Liver (tissue), 9 donors: ENCODE data around the gene LHPP. TPM values are rescaled to one million over a fixed set of nuclear protein-coding genes. Genes with fewer than 3 reads are reported as not detected.

ENCODE experiments used
- DNase-seq: peaks from one replicate; pipeline ENCODE4 v3.0.0-alpha.2; 2017; ENCODE audit warnings: low spot score
- H3K27ac ChIP-seq, 2 donors: one replicate each; pipeline ENCODE4 v1.7.0; 2013; ENCODE audit warnings: inconsistent platforms in 2 of 2, low read length in 2 of 2, control low read depth in 1 of 2, low read depth in 1 of 2, mild to moderate bottlenecking in 1 of 2
- H3K27me3 ChIP-seq, 4 donors: one replicate each; pipeline versions ENCODE4 v1.6.1 to v1.7.0; 2013; ENCODE audit warnings: low read length in 3 of 4, inconsistent platforms in 1 of 4, mild to moderate bottlenecking in 1 of 4, moderate library complexity in 1 of 4; ENCODE audit not compliant: control insufficient read depth in 4 of 4, insufficient read depth in 4 of 4
- H3K36me3 ChIP-seq, 4 donors: one replicate each; pipeline versions ENCODE4 v1.6.1 to v1.7.0; 2013; ENCODE audit warnings: low read length in 3 of 4, mild to moderate bottlenecking in 3 of 4, low read depth in 1 of 4, moderate library complexity in 1 of 4; ENCODE audit not compliant: control insufficient read depth in 4 of 4, insufficient read depth in 3 of 4
- H3K4me1 ChIP-seq, 4 donors: one replicate each; pipeline versions ENCODE4 v1.6.1 to v1.7.0; 2013; ENCODE audit warnings: low read length in 3 of 4, mild to moderate bottlenecking in 3 of 4, moderate library complexity in 1 of 4; ENCODE audit not compliant: control insufficient read depth in 4 of 4, insufficient read depth in 4 of 4
- H3K4me3 ChIP-seq, 3 donors: one replicate each; pipeline versions ENCODE4 v1.6.1 to v1.7.0; 2013; ENCODE audit warnings: low read length in 3 of 3, control low read depth in 1 of 3, low read depth in 1 of 3, mild to moderate bottlenecking in 1 of 3
- H3K9ac ChIP-seq, 2 donors: one replicate each; pipeline ENCODE4 v1.7.0; 2013; ENCODE audit warnings: low read length in 2 of 2, mild to moderate bottlenecking in 2 of 2, moderate library complexity in 2 of 2, control low read depth in 1 of 2, low read depth in 1 of 2
- H3K9me3 ChIP-seq, 4 donors: one replicate each; pipeline versions ENCODE4 v1.6.1 to v1.7.0; 2013; ENCODE audit warnings: low read length in 3 of 4; ENCODE audit not compliant: control insufficient read depth in 4 of 4
- ATF3 ChIP-seq: IDR thresholded peaks from 2 replicates; pipeline ENCODE4 v1.6.1; 2016; ENCODE audit warnings: antibody characterized with exemption
- FOXA1 ChIP-seq: IDR thresholded peaks from 2 replicates; pipeline ENCODE4 v1.6.1; 2016; ENCODE audit warnings: antibody characterized with exemption
- HNF4A ChIP-seq, 2 donors: conservative IDR thresholded peaks; 2 replicates each; pipeline ENCODE4 v1.6.1; 2016; ENCODE audit warnings: antibody characterized with exemption in 2 of 2, mild to moderate bottlenecking in 2 of 2
- RAD21 ChIP-seq, 2 donors: IDR thresholded peaks; 2 replicates each; pipeline ENCODE4 v1.6.1; 2016; ENCODE audit warnings: antibody characterized with exemption in 2 of 2, mild to moderate bottlenecking in 2 of 2
- REST ChIP-seq: IDR thresholded peaks from 2 replicates; pipeline ENCODE4 v1.6.1; 2016; ENCODE audit warnings: antibody characterized with exemption, mild to moderate bottlenecking
- RXRA ChIP-seq, 2 donors: IDR thresholded peaks; 2 replicates each; pipeline ENCODE4 v1.6.1; 2017 to 2018; ENCODE audit warnings: antibody characterized with exemption in 2 of 2, mild to moderate bottlenecking in 1 of 2
- SP1 ChIP-seq: IDR thresholded peaks from 2 replicates; pipeline ENCODE4 v1.6.1; 2018; ENCODE audit warnings: antibody characterized with exemption, mild to moderate bottlenecking
- TAF1 ChIP-seq: conservative IDR thresholded peaks from 2 replicates; pipeline ENCODE4 v1.6.1; 2016; ENCODE audit warnings: antibody characterized with exemption, mild to moderate bottlenecking
- ZBTB33 ChIP-seq: IDR thresholded peaks from 2 replicates; pipeline ENCODE4 v1.6.1; 2016; ENCODE audit warnings: antibody characterized with exemption
- WGBS: extraction: QIAGEN DNeasy Blood & Tissue Kit; methylation state at CpG from one replicate; pipeline ENCODE4 v1.1.7; 2013; 5-methylcytosine and 5-hydroxymethylcytosine counted together
- polyA plus RNA-seq, 2 donors: library from polyadenylated mRNA; stranded (reverse) in 1 of 2; unstranded in 1 of 2; fragments of 200-250 nt in 1 of 2; fragments of >200 nt in 1 of 2; fragmentation: Nextera tagmentation in 1 of 2; extraction: Ambion mirVana in 1 of 2; gene quantifications; one replicate each; pipeline versions ENCODE4 v1.2.1 to v1.2.3, GENCODE V29; 2013 to 2015
- total RNA-seq, 2 donors: library from RNA; depleted of rRNA; stranded (reverse); fragments of >200 nt; gene quantifications; one replicate each; pipeline ENCODE4 v1.2.3, GENCODE V29; 2014
- donor health status: healthy.
- donor health status: healthy.
- donor health status: healthy.
- donor health status: healthy.
- donor health status: healthy.

LHPP gene
- total and polyA plus RNA-seq, 4 donors = 15.9 to 39.9 (median 26.2) TPM

- Histone ChIP-seq H3K4me3 (no peak overlapping the region), H3K27me3 (no peaks in the 10 kb centered on the region), H3K36me3 (peaks cover 0 to 2% (median 0%) of the 10 kb centered on the region in 4 donors), H3K9me3 (no peaks in the 10 kb centered on the region), H3K9ac (no peak overlapping the region), H3K4me1 (no peaks in the 10 kb centered on the region), H3K27ac (no peak overlapping the region)
- 91% methylated on average over 16 of the region's 16 CpGs for WGBS
- no peak for DNase-seq
- TF ChIP-seq FOXA1 = no peak
- TF ChIP-seq ZBTB33 = no peak
- no peak for TF ChIP-seq HNF4A (conservative IDR thresholded peaks at IDR 0.05)
- TF ChIP-seq RXRA (IDR thresholded peaks at IDR 0.05) = no peak
- TF ChIP-seq ATF3 = no peak
These were observed 96.2 kb downstream of the LHPP start for GRCh38 chr10:124557648-124558338.

GRCh38 chr10:124558339-124559321 is 97.0 kb downstream of the LHPP start:
- Histone ChIP-seq H3K27me3 (no peaks in the 10 kb centered on the region), H3K4me3 (no peak overlapping the region), H3K36me3 (peaks cover 0 to 2% (median 0%) of the 10 kb centered on the region in 4 donors), H3K4me1 (no peaks in the 10 kb centered on the region), H3K9ac (no peak overlapping the region), H3K27ac (no peak overlapping the region), H3K9me3 (no peaks in the 10 kb centered on the region)
- TF ChIP-seq ZBTB33 (no peak), SP1 (no peak), TAF1 (no peak), REST (no peak), RAD21 (IDR thresholded peaks at IDR 0.05) (no peak)
- no peak for DNase-seq
- 95% methylated on average over 23 of the region's 23 CpGs for WGBS
